Measurements from ENCODE around the gene ACOD1. TPM values are rescaled to one million over a fixed set of nuclear protein-coding genes. Genes with fewer than 3 reads are reported as not detected.
"Not testable (repeated sequence)": the region's sequence is repeated elsewhere in the genome, so short reads cannot be mapped to it uniquely, and the experiment has no call there.

Gene ACOD1
- polyA plus RNA-seq (ENCODE audit: insufficient read length), result not detected
- long read RNA-seq, donor 1, result 0 reads
- long read RNA-seq, donor 2, result 0 reads
- long read RNA-seq, donor 3, result 0 reads
- long read RNA-seq, donor 4, result 0 reads
- long read RNA-seq, donor 5, result 0 reads
- long read RNA-seq, donor 6, result 0 reads
- long read RNA-seq, donor 7, result 0 reads
- long read RNA-seq, donor 8, result 0 reads

- DNase-seq, result no peak
These were observed at the start of gene ACOD1 for GRCh38 chr13:76948149-76948548. Gene ACOD1 (plus strand): TSS chr13:76948511. CDS start chr13:76948559, 48 bp downstream.

- DNase-seq, result not testable (repeated sequence)
These were observed 49.2 kb upstream of the ACOD1 start for GRCh38 chr13:76899066-76899465.

- peak; percentile 56 for DNase-seq
These were observed 44.7 kb upstream of the ACOD1 start for GRCh38 chr13:76903544-76904162.

GRCh38 chr13:76904507-76904906 is 43.8 kb upstream of the ACOD1 start:
- no peak for DNase-seq

- DNase-seq, result no peak
These were observed 35.8 kb upstream of the ACOD1 start for GRCh38 chr13:76912476-76912875.

- DNase-seq, result no peak
These were observed 34.4 kb upstream of the ACOD1 start for GRCh38 chr13:76913898-76914297.

GRCh38 chr13:76917095-76917494 is 31.2 kb upstream of the ACOD1 start:
- no peak for DNase-seq

- not testable (repeated sequence) for DNase-seq
These were observed 30.4 kb upstream of the ACOD1 start for GRCh38 chr13:76917755-76918481.

- no peak for DNase-seq
These were observed 26.8 kb upstream of the ACOD1 start for GRCh38 chr13:76921516-76921915.

- no peak for DNase-seq
These were observed 23.2 kb upstream of the ACOD1 start for GRCh38 chr13:76925115-76925514.

GRCh38 chr13:76927955-76928354 is 20.4 kb upstream of the ACOD1 start:
- no peak for DNase-seq

GRCh38 chr13:76928456-76928855 is 19.9 kb upstream of the ACOD1 start:
- DNase-seq, result no peak

- DNase-seq, result no peak
These were observed 19.0 kb upstream of the ACOD1 start for GRCh38 chr13:76929320-76929719.

- no peak for DNase-seq
These were observed 18.4 kb upstream of the ACOD1 start for GRCh38 chr13:76929851-76930374.

GRCh38 chr13:76932076-76932475 is 16.2 kb upstream of the ACOD1 start:
- no peak for DNase-seq

- no peak for DNase-seq
These were observed 13.6 kb upstream of the ACOD1 start for GRCh38 chr13:76934671-76935070.

- no peak for DNase-seq
These were observed 11.5 kb upstream of the ACOD1 start for GRCh38 chr13:76936763-76937162.

- DNase-seq, result no peak
These were observed 11.0 kb upstream of the ACOD1 start for GRCh38 chr13:76937281-76937820.

GRCh38 chr13:76939215-76939614 is 9.1 kb upstream of the ACOD1 start:
- no peak for DNase-seq

- DNase-seq, result no peak
These were observed 5.9 kb upstream of the ACOD1 start for GRCh38 chr13:76942363-76942762.

- DNase-seq, result no peak
These were observed 4.7 kb upstream of the ACOD1 start for GRCh38 chr13:76943646-76944045.

GRCh38 chr13:76944456-76944855 is 3.9 kb upstream of the ACOD1 start:
- DNase-seq, result no peak

- no peak for DNase-seq
These were observed 1.8 kb downstream of the ACOD1 start for GRCh38 chr13:76950101-76950500.
